GM12891 (cell line): Measurements from ENCODE around the gene FDX2.
A peak's percentile ranks its signal among the peaks of the same experiment; 100 is the strongest.
"Not testable (repeated sequence)": the region's sequence is repeated elsewhere in the genome, so short reads cannot be mapped to it uniquely, and the experiment has no call there.

Experiments used
- DNase-seq: peaks from one replicate; pipeline ENCODE4 v3.0.0; 2011; ENCODE audit warnings: low spot score; ENCODE audit not compliant: insufficient read length
- FAIRE-seq: peaks from 2 replicates; lab custom pipeline; 2011; peaks lifted over from hg19 to GRCh38; lab: Jason Lieb, UNC
- PAX5 ChIP-seq: IDR thresholded peaks from 2 replicates; pipeline ENCODE4 v1.6.1; 2011; ENCODE audit warnings: low read length, moderate library complexity, mild to moderate bottlenecking; ENCODE audit not compliant: insufficient read depth, severe bottlenecking
- POLR2A ChIP-seq: IDR thresholded peaks from 2 replicates; pipeline ENCODE4 v1.6.1; 2011; ENCODE audit warnings: low read depth, low read length, control low read depth
- POLR2AphosphoS5 ChIP-seq: IDR thresholded peaks from 2 replicates; pipeline ENCODE4 v1.6.1; 2011; ENCODE audit warnings: low read depth, low read length, control low read depth
- POU2F2 ChIP-seq: IDR thresholded peaks from 2 replicates; pipeline ENCODE4 v1.6.1; 2011; ENCODE audit warnings: low read depth, mild to moderate bottlenecking, control low read depth, low read length, moderate library complexity
- SPI1 ChIP-seq: IDR thresholded peaks from 2 replicates; pipeline ENCODE4 v1.6.1; 2011; ENCODE audit warnings: low read depth, low read length, control low read depth
- TAF1 ChIP-seq: IDR thresholded peaks from 2 replicates; pipeline ENCODE4 v1.6.1; 2011; ENCODE audit warnings: low read depth, low read length, control low read depth

FDX2 gene

GRCh38 chr19:10284960-10285278, 30.9 kb downstream of the FDX2 start:
- no peak for TF ChIP-seq POU2F2
- TF ChIP-seq SPI1, result no peak
- TF ChIP-seq TAF1, result no peak
- no peak for TF ChIP-seq POLR2AphosphoS5
- no peak for TF ChIP-seq PAX5
- TF ChIP-seq POLR2A, result no peak
- DNase-seq (no peak), FAIRE-seq (no peak)

DNA sequence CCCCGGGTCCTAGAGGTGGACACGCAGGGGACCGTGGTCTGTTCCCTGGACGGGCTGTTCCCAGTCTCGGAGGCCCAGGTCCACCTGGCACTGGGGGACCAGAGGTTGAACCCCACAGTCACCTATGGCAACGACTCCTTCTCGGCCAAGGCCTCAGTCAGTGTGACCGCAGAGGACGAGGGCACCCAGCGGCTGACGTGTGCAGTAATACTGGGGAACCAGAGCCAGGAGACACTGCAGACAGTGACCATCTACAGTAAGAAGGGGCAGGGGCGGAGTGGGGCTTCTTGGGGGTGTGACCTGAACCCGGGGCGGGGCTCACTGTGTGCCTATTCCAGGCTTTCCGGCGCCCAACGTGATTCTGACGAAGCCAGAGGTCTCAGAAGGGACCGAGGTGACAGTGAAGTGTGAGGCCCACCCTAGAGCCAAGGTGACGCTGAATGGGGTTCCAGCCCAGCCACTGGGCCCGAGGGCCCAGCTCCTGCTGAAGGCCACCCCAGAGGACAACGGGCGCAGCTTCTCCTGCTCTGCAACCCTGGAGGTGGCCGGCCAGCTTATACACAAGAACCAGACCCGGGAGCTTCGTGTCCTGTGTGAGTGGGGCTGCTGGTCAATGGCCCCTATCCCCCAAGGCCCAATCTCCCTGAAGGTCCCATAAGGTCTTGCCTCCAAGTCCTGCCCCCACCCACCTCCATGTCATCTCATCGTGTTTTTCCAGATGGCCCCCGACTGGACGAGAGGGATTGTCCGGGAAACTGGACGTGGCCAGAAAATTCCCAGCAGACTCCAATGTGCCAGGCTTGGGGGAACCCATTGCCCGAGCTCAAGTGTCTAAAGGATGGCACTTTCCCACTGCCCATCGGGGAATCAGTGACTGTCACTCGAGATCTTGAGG, 31.5 kb downstream of the FDX2 start:
- FAIRE-seq (no peak), DNase-seq (no peak)
- no peak; the same call in 1 of the 2 replicates for TF ChIP-seq POLR2A
- TF ChIP-seq POLR2AphosphoS5, result peak; percentile 38; the same call in 1 of the 2 replicates

DNA sequence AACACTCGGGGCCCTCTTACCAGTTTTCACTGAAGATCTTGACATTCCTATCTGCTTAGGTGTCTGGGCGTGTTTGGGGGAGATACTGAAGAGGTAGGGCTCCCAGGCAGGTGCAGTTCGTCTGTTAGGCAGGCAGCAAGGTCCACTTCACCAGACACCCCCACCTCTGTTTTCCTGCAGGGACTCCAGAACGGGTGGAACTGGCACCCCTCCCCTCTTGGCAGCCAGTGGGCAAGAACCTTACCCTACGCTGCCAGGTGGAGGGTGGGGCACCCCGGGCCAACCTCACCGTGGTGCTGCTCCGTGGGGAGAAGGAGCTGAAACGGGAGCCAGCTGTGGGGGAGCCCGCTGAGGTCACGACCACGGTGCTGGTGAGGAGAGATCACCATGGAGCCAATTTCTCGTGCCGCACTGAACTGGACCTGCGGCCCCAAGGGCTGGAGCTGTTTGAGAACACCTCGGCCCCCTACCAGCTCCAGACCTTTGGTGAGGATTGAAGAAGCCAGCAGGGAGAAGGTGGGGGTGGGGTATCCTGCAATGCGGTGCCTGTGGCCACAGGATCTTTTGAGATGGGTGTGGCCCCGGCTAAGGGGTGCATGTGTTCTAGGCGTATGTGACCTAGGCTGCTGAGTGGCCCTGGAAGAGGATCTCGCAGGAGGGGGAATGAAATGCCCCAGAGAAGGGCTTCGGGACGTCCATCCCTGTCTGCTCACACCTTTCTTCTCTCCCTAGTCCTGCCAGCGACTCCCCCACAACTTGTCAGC, 32.3 kb downstream of the FDX2 start:
- DNase-seq, result no peak
- TF ChIP-seq SPI1 (no peak), POLR2A (peak; percentile 24)
- FAIRE-seq, result no peak

- FAIRE-seq, DNase-seq: not testable (repeated sequence)
Observed at GRCh38 chr19:10282043-10282442, 33.8 kb downstream of the FDX2 start.

DNA sequence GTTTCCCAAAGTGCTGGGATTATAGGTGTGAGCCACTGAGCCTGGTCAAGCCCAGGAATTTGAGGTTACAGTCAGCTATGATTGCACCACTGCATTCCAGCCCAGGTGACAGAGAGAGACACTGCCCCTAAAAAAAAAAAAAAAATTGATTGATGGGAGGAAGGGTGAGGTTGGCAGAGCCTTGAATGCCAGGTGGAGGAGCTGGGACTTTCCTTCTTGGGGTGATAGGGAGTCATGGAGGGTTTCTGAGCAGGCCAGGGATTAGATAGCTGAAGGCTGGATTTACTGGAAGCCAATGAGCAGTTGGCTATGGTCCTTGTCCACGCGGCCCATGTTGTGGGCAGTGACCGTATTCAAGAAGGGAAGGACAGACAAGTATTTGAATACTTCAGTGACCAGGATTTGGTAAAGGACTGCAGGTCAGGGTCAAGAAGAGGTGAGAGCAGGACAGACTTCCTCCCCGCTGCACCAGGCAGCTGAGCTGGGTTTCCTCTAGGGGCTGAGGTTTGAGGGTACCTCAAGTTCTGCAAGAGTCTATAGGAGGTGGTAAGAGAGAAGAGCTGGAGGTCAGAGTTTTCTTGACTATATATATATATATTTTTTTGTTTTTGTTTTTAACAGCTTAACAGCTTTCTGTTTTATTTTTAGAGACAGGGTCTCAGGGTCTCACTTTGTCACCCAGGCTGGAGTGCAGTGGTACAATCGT, 35.9 kb downstream of the FDX2 start:
- DNase-seq, result no peak
- TF ChIP-seq POLR2AphosphoS5, result no peak
- no peak for TF ChIP-seq POLR2A
- TF ChIP-seq PAX5, result no peak
- TF ChIP-seq POU2F2, result no peak
- TF ChIP-seq TAF1, result no peak
- TF ChIP-seq SPI1, result no peak
- FAIRE-seq, result peak; percentile 9

DNA sequence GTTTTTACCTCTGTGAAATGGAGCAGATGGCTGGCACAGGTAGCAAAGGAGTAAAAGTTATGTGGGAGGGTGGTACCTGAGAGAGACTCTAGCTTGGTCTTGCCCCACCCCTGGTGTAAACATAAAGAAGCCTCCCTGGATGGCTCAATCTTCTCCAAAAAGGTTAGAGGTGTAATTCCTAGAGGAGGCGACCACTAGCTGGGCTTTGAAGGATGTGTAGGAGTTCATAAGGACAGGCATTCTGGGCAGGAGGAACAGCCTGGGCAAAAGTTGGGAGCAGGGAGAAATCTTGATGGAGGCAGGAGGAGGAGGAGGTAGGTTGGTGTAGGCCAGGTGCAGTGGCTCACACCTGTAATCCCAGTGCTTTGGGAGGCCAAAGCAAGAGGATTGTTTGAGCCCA, 36.9 kb downstream of the FDX2 start:
- TF ChIP-seq POLR2AphosphoS5 (peak; percentile 50; the same call in 1 of the 2 replicates), SPI1 (no peak)
- FAIRE-seq, result no peak
- no peak for DNase-seq

DNA sequence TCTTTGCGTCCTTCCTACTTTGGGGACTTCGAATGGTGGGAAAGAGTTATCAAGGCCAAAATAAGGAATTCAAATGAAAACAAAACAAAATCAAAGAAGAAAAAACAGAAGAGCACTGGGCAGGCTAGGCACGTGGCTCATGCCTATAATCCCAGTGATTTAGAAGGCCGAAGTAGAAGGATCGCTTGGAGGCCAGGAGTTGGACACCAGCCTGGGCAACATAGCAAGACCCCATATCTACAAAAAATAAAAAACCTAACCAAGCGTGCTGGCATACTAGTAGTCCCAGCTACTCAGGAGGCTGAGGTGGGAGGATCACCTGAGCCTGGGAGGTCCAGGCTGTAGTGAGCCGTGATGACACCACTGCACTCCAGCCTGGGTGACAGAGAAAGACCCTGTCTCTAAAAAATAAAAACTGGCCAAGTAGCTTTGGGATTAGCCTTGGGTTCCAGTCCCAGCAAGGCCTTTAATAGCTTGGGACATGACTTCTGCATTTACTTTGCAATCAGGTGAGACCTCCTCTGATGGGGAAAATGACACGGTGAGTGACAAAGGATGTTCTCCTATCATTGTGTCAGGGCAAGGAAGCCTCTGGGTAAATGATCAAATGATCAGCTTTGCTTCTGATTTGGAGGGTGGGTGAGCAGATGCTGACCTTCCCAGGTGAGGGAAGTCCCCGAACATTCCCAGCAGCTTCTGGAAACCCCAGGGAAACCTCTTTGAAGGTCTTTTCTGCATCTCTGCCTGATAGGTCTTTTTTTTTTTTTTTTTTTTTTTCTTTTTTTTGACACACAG, 37.8 kb downstream of the FDX2 start:
- FAIRE-seq (no peak), DNase-seq (no peak)
- TF ChIP-seq PAX5, result no peak
- TF ChIP-seq POU2F2, result no peak
- TF ChIP-seq TAF1, result no peak
- TF ChIP-seq SPI1, result no peak
- TF ChIP-seq POLR2A, result no peak
- no peak for TF ChIP-seq POLR2AphosphoS5

DNA sequence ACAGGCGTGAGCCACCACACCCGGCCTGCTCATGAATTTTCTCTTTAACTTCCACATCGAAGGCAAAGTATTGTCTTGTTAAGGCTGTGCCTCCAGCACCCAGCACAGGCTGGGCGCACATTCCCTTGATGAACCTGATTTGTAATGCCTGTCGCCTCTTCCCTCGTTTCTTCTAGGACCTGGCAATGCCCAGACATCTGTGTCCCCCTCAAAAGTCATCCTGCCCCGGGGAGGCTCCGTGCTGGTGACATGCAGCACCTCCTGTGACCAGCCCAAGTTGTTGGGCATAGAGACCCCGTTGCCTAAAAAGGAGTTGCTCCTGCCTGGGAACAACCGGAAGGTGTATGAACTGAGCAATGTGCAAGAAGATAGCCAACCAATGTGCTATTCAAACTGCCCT, 41.2 kb downstream of the FDX2 start:
- no peak for TF ChIP-seq SPI1
- TF ChIP-seq POLR2AphosphoS5, result peak; percentile 44; the same call in 1 of the 2 replicates
- no peak for FAIRE-seq
- DNase-seq, result no peak

GRCh38 chr19:10271543-10272086, 44.2 kb downstream of the FDX2 start:
- TF ChIP-seq TAF1 (no peak; the same call in 1 of the 2 replicates), POLR2A (peak; percentile 38; the same call in 1 of the 2 replicates), POU2F2 (peak; percentile 53; the same call in 1 of the 2 replicates), SPI1 (peak; percentile 68), POLR2AphosphoS5 (no peak; the same call in 1 of the 2 replicates)
- FAIRE-seq, result peak; percentile 75
- DNase-seq, result no peak
